Activated CD4-positive, alpha-beta T cell treated with anti-CD3 and anti-CD28 coated beads for 4 hours (primary cell): ENCODE results near the gene SSR4.
A peak's percentile ranks its signal among the peaks of the same experiment; 100 is the strongest.

ENCODE experiments used
- DNase-seq, 2 donors: peaks; one replicate each; pipeline ENCODE4 v3.0.0-alpha.2; 2020

Gene SSR4

GRCh38 chrX:153782313-153782712 lies 12.2 kb upstream of the SSR4 start:
- no peak for DNase-seq

- no peak for DNase-seq
These were observed 11.6 kb upstream of the SSR4 start for GRCh38 chrX:153782871-153783270.

GRCh38 chrX:153783378-153784013 lies 11.0 kb upstream of the SSR4 start:
- no peak for DNase-seq

- no peak for DNase-seq
These were observed 10.0 kb upstream of the SSR4 start for GRCh38 chrX:153784325-153784967.

- DNase-seq, result no peak
These were observed 7.8 kb upstream of the SSR4 start for GRCh38 chrX:153786669-153787068.

- no peak for DNase-seq
These were observed 4.8 kb upstream of the SSR4 start for GRCh38 chrX:153789654-153790053.

GRCh38 chrX:153791104-153791852 lies 3.2 kb upstream of the SSR4 start:
- no peak for DNase-seq

GRCh38 chrX:153792368-153792767 lies 2.1 kb upstream of the SSR4 start:
- no peak for DNase-seq

- no peak for DNase-seq
These were observed 1.2 kb upstream of the SSR4 start for GRCh38 chrX:153793291-153793690.

GRCh38 chrX:153794897-153795816 lies 689 bp downstream of the SSR4 start:
- DNase-seq, result peak in 1 of 2 donors; percentile 23

GRCh38 chrX:153797415-153798015 lies 3.0 kb downstream of the SSR4 start:
- no peak for DNase-seq

GRCh38 chrX:153799326-153799725 lies 4.9 kb downstream of the SSR4 start:
- DNase-seq, result no peak

GRCh38 chrX:153800177-153800722 lies 5.8 kb downstream of the SSR4 start:
- no peak for DNase-seq

GRCh38 chrX:153800746-153801145 lies 6.3 kb downstream of the SSR4 start:
- DNase-seq, result no peak

GRCh38 chrX:153801669-153802068 lies 7.2 kb downstream of the SSR4 start:
- DNase-seq, result no peak

- DNase-seq, result no peak
These were observed 8.1 kb downstream of the SSR4 start for GRCh38 chrX:153802513-153803045.

- no peak for DNase-seq
These were observed 9.0 kb downstream of the SSR4 start for GRCh38 chrX:153803211-153804099.

- DNase-seq, result no peak
These were observed 9.7 kb downstream of the SSR4 start for GRCh38 chrX:153804100-153804595.

- no peak for DNase-seq
These were observed 10.2 kb downstream of the SSR4 start for GRCh38 chrX:153804621-153805020.

GRCh38 chrX:153805436-153805835 lies 11.0 kb downstream of the SSR4 start:
- no peak for DNase-seq
